Dedifferentiated amniotic fluid mesenchymal stem cell (primary cell): ENCODE measurements around the gene FAM184A.
"Not testable (repeated sequence)": the region's sequence is repeated elsewhere in the genome, so short reads cannot be mapped to it uniquely, and the experiment has no call there.

ENCODE experiments used
- DNase-seq: peaks from one replicate; pipeline ENCODE4 v3.0.0-alpha.2; 2016; ENCODE audit errors: extremely low spot score

The FAM184A gene

DNA sequence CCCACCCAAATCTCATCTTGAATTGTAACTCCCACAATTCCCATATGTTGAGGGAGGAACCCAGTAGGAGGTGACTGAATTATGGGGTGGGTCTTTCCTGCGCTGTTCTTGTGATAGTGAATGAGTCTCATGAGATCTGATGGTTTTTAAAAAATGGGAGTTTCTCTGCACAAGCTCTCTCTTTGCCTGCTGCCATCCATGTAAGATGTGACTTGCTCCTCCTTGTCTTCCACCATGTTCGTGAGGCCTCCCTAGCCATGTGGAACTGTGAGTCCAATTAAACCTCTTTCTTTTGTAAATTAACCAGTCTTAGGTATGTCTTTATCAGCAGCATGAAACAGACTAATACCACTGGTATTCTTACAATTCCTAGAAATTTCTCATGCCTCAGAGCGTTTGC is 69.2 kb downstream of the FAM184A start:
- DNase-seq, result not testable (repeated sequence)

DNA sequence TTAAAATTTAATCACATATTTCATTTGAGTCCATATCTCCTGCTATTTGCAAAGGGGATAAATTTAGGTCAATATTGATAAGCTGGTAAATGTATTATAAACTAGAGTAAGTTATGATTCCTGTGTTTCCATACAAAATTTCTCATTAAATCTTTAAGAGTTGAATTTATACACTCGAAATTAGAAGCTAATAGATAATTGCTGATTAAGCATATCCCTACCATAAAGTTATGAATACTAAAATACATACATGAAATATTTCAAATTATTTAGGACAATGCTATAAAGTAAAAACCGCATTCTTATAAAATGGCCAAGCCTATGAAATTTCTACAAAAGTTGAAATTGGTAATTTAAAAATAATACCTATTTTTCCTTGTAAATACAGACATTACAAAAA is 71.5 kb downstream of the FAM184A start:
- no peak for DNase-seq

DNA sequence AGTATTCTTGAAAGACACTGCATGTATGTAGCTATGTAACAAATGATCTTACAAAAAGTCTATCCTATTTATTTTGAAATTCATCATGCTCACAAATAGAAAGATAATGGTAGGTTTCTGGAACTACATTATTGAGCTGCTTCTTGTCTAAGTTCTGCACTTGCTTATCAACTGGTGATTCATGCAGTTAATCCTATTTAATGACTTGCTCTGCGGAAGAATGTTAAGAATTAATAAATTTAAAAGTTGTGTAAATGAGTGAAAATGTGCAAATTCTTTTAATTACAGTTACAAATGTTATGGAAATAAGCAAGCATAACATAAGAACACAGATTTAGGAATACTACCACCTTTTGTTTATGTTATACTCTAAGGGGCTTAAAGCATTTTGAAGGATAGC is 76.4 kb downstream of the FAM184A start:
- no peak for DNase-seq

DNA sequence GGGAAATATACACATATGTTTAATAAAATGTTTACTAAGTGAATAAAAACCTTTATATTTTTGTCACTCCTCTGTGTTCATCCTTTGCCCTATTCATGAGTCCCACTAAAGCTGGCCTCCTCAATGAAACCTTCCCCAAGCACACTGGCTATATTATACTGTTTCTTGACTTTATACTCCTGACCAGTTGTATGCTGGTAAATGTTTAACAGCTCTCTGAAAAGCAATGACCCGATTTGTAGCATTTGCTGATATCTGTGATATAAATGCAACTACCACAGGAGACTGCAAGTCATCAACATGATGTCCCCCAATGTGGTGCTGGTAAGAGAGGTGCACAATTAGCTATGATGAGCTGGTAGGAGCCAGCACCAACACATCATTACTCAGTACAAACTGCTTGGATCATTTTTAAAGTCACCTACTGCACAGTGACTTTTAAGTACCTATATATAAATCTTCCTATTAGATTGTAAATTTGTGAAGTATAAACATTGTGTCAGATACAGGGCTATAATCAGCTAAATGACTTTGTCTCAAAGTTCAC is 78.9 kb downstream of the FAM184A start:
- no peak for DNase-seq

DNA sequence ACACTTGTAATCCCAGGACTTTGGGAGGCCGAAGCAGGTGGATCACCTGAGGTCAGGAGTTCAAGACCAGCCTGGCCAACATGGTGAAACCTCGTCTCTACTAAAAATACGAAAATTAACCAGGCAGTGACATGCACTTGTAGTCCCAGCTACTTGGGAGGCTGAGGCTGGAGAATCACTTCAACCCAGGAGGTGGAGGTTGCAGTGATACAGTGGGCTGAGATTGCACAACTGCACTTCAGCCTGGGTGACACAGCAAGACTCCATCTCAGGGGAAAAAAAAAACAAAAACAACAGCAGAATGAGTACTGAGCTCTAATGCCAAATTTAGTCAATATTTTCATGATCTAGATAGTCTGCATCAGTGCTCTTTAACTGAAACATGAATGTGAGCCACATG is 81.0 kb downstream of the FAM184A start:
- not testable (repeated sequence) for DNase-seq

DNA sequence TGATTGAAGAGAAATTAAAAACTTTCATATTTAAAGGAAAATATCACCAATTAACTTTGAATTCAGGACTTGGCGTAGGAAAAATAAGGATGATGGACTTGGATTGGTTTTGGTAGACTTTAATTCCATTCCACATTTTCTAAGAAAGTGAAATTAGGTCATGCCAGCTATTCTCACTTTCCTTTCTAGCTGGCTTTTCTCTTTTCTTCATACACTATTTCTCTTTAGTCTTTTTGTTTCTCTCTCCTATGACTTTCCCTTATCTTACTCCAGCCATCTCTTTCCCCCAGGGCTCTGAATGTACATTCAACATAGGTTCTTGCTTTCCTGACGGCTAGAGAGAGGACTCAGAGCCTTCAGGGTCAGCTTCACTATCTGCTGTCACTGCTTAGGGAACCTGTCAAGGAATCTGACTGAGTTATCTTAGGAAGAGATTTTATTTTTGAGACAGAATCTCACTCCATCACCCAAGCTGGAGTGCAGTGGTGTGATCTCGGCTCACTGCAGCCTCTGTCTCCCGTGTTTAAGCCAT is 82.1 kb downstream of the FAM184A start:
- DNase-seq, result no peak

DNA sequence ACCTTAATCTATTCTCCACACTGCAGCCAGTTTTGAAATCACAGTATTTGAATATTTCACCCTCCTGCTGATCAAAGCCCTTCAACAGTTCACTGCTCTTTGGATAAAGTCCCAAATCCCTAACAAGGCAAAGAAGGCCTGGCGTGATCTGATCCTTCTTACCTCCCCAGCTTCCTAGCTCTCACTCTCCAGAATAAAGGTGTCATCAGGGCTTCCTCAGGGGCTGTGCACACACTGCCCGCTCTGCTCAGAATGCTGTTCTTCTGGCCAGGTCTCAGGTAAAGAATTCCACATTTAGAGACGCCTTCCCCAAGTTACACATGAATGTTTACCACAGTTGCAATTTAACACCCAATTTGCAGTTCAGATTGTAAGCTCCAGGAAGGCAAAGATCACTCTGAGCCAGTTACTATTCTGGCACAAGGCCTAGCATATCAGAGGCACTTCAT is 84.6 kb downstream of the FAM184A start:
- DNase-seq, result no peak

DNA sequence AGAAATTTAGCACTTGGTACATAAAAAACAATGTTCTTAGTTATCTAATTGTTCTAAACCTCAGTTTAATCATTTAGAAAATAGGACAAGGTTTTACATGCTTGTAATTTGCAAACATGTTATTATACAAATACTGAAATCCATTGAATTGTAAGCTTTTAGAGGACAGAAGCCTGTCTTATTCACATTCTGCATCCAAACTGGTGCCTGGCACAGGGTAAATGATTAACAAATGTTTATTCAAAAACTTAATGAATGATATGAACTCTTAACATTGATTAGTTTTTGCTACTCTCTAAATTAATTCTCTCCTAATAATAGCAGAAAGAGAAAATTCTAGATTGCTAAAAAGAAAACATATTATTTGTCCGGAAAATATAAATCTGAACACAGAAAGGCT is 85.1 kb downstream of the FAM184A start:
- no peak for DNase-seq

DNA sequence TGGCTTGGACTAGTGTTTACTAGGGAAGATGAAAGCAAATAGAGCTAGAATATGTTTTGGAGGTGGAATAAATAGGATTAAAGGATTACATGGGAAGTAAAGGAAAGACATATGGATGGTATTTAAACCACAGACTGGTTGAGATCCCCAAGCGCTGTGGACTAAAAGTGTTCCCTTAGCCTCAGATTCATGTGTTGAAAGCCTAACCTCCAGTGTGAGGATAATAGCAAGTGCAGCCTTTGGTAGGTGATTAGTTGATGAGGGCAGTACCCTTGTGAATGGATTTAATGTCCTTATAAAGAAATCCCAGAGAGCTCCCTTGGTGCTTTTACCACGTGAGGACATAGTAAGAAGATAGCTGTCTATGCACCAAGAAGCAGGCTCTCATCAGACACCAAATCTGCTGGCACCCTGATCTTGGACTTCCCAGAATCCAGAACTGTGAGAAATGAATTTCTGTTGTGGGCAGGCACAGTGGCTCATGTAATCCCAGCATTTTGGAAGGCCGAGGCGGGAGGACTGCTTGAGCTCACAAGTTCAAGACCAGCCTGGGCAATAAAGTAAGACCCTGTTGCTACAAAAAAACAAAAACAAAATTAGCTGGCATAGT is 86.2 kb downstream of the FAM184A start:
- DNase-seq, result no peak

DNA sequence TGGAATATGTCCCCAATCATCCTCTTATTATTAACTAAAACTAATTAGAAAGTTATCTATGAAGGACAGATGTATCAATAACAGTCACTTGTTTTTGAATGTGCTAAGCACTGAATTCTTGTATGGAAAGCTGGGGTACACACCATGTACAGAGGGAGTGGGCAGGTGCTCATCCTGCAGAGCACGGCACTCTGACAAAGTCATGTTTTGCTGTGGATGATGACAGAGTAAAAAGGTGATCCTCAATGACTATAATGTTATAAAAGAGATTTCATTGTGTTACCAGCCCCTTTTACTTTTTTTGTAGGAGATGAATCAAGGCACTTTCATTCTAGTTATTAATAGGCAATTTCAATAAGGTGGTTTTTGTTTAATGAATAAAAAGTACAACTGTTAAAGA is 92.2 kb downstream of the FAM184A start:
- DNase-seq, result no peak

DNA sequence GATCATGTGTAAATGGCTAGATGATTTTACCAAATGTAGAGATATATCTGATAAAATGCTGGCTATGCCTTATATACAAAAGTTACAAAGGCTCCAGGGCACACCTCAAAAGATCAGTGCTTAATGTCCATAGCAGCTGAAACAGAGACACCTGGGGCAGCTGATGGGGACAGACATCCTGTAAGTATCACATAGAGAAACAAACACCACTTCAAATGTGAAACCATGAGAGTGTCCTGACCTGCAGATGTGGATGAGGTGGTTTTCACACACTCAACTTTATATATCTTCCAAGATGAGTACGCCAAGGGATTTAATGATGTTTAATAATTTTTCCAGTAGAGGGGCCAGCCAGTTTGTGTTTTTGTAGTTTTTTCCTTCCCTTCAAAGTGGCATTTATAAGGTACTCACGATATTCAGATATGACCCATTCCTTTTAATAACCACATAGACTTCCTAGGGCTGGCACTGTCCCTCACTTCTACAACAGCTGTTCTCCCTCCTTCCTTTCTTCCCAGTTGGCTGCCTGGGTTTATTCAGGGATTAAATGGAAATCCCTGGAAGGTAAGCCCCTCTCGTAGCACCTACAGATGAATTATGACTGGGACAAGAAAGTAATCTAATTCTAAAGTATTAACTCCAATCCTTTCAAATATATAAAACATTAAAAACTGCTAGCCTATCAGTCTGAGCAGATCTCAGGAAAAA is 93.2 kb downstream of the FAM184A start:
- no peak for DNase-seq

DNA sequence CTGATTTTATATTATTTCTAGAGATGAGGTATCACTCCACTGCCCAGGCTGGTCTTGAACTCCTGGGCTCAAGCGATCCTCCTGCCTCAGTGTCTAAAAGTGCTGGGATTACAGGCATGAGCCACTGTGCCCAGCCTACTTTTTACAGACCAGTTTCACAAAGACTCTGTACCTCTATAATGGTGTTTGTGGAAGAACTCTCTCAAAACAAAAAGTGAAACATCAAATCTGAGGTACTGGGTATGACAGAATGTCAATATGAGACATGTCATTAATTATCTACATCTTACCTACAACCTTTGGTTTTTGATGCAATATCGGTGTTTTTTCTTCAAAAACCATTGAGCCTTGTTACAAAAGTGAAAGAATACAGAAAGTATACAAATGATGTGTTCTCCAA is 94.1 kb downstream of the FAM184A start:
- DNase-seq, result no peak

DNA sequence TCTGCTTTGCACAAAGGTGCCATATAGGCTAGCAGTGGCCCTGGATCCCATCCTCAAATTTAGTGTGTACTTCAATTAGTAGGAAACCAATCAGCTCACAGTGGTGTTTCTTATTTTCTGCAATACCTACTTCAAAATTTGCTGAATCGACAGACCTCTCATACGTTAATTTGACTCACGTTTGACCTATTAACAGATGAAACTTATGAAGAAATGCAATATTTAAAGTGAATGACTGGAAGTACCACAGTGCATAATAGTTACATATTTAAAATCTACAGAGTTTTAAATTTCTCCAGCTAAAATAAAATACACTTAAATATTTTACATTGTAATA is 95.9 kb downstream of the FAM184A start:
- no peak for DNase-seq

DNA sequence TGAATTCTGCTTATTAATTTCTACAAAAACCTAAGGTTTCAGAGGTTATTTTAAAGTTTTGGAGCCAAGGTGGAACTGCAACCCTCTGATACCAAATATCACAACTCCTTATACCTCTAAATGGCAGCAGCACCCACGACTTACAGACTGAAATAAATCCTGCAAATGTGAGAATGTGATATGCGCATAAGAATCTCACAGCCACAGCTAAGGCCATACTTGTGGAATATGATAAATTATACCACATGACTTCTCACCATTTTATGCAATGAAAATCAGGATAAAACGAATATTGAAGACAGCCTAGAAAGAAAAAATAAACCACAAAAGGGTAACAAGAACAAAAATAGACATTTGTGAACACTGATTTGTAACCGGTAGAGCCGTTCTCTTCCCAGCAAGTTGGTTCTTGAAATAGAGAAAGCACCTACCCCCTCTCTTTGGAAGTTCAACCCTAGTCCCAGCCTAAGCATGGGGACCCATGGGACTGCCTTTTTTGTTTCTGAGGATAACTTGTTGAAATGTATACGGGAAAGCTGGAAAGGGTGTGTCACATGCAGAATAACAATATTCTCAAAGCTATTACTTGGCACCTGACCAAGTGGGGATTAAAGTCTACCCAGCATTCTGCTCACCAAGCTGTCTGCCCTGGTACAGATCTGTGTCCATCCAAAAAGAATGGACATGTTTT is 96.4 kb downstream of the FAM184A start:
- no peak for DNase-seq

DNA sequence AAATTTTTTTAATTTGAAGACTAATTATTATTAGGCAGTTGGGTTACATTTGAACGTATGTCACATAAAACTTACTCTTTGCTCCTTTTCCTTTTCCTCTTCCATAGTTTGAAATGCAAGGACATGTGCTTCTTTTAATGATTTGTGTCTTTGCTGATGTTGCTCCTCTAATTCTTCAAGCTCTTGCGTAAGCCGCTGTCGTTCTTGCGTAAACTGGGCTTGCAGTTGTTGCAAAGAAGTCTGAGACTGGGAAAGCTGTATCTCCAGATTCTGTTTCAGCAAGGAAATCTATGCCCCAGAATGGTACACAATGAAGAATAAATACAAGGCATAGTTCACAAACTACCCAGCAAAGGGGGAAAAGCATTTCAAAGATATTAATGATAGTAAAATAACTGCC is 98.4 kb downstream of the FAM184A start:
- no peak for DNase-seq

DNA sequence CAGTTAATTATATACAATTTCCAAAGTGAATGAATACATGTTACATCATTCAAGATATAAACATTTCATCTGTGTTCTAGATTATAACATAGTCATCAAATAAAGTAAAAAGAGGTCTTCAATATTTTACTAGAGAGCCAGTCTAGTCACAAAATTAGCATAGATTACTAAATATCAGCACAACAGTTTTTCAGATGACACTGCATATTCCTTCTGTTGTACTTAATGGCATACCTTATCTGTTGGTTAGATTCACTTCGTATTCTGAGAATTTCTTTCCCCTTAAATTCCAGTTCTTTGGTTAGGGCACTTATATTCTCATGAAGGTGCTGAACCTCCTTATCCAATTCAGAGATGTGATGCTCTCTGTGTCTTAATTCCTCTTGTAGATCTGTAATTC is 103.7 kb downstream of the FAM184A start:
- no peak for DNase-seq

DNA sequence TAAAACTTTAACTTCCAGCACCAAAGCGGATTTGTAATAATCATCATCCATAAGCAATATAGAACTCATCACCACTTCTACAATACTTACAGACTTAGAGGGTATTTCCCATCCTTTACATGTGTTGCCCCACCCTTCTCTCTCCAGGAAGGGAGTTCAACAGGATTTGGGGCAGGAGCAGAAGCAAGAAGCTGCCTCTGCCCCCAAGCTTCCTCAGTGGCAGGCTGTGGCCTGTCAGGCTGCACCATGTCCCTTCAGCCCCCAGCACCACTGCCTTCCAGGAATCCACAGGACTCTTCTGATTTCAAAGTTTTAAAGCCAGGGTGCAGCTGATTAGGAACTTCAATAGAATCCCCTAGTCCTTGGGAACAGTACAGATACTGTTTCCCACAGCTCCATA is 106.8 kb downstream of the FAM184A start:
- no peak for DNase-seq

DNA sequence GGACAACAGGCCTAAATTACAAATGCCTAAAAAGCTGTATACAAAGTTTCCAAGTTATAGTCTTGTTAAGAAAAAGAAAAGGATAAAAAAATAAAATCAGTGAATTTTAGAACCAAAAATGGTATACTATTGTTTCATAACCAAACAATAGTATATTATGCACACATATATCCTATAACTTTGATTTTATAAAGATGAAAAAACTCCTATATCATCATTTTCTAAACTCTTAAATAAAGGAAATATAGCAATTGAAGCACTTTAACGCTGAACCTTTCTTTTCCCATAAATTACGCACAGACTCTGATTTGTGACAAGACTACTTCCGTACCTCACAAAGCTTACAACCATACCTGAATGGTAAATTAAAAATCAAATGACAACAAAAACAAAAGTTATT is 107.6 kb downstream of the FAM184A start:
- no peak for DNase-seq

DNA sequence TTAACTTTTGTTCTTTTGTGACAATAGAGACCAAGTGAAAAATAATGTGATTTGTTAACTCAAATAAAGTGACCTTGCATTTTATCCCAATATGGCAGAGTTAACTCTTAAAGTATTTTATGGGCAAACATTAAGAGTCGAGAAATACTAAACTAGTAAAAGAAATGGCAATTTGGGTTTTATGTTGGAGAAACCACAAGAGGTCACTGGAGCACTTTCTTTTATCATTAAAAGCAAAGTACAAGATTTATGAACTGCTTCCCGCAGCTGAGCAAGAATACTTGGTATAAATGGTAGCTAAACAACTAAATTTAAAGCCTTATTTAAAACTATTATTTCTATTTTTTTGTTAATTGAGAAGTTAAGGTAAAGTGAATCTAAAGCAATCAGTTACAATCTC is 110.0 kb downstream of the FAM184A start:
- DNase-seq, result no peak

DNA sequence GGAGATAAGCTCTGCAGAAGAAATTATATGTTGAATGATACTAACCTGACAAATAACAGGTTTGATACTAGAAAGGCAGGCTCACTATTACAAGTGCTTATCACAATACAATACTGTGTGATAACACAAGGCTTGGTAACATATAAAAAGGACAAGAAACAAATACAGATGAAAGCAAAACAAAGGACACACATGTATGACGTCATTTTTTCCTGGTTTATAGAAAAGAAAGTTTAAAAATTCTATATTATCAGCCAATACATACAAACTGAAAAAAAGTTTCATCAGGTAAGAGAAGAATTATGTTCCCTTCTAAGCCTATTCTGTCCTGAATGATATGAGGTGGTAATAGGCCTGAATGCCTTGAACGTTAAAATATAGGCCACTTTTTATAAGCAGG is 111.2 kb downstream of the FAM184A start:
- DNase-seq, result no peak

DNA sequence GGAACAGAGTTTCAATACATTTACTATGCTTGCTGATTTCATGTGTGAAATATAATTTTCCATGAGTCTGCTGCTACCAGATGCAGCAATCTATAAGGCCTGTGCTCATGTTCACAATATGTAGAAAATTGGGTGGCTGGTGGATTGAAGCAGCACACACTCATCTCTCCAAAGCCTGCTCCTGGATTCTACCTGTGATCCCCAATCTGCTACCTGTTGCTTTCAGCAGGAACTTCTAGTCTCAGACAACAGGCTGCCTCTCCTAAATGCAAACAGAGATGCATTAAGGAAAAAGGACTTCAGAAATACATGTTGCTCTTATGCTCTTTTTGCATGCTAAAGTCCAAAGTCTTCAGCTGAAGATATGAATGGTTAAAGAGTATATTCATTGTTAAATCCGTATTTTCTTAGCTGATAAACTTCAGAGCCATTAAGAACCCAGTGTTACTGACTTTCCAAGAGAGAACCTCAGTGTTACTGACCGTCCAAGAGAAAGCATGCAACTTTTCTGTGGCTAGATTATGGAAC is 112.6 kb downstream of the FAM184A start:
- DNase-seq, result no peak

DNA sequence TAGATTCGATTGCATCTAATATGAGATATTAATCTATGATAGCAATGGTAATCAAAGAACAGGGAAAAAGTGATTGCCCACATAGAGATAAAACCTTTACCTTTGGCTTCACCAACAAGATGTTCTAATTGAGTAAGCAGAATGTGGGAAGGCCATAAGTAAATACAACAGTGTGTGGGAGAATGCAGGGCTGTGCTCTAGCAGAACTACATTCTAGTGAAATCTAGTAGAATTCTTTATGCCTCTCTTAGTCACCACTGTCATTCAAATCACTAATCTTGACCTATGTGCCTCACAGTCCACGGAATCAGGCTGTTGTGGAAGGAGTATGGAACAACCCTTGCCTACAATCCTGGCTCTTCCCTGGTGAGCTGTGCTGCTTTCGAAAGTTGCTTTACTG is 113.1 kb downstream of the FAM184A start:
- DNase-seq, result no peak

DNA sequence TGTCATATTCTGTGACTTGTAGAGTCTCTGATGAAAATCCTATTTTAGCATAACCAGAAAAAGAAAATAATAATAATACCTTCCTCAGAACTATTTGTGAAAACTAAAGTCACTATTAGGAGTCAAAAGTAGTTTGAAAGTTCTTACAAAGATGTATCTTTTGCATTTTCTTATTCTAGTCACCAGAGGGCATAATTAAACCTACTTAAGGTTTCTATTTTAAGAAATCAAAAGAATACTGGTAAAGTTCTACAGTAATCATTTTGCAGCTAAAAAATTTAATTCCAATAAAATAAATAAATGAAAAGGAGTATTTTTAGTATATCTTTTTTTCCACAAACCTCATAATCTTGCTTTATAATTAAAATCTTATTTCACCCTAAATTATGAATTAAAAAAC is 115.5 kb downstream of the FAM184A start:
- DNase-seq, result peak; percentile 36
